Neural cell (in vitro differentiated cells): ENCODE measurements around the gene ACAA1.

Experiments used
- CTCF ChIP-seq: fragments of 450-650 bp; IDR thresholded peaks from 2 replicates; pipeline ENCODE4 v1.5.1; 2014; ENCODE audit warnings: antibody characterized with exemption, mild to moderate bottlenecking, moderate library complexity; ENCODE audit not compliant: poor library complexity, severe bottlenecking
- EP300 ChIP-seq: fragments of 450-650 bp; conservative IDR thresholded peaks from 2 replicates; pipeline ENCODE4 v1.6.1; 2014; ENCODE audit warnings: antibody characterized with exemption, mild to moderate bottlenecking, moderate library complexity; ENCODE audit not compliant: poor library complexity, severe bottlenecking
- EZH2 ChIP-seq: fragments of 200-600, 300-800 bp; shearing (Covaris generic), sonication (generic); IDR thresholded peaks from 2 replicates; pipeline ENCODE4 v1.6.1; 2014; ENCODE audit warnings: antibody characterized with exemption, low read length, borderline replicate concordance, mild to moderate bottlenecking; ENCODE audit not compliant: insufficient read depth, poor library complexity, severe bottlenecking
- POLR2AphosphoS5 ChIP-seq: IDR thresholded peaks from 2 replicates; pipeline ENCODE4 v1.6.1; 2012
- RAD21 ChIP-seq: fragments of 450-650 bp; conservative IDR thresholded peaks from 2 replicates; pipeline ENCODE4 v1.6.1; 2014; ENCODE audit warnings: antibody characterized with exemption, mild to moderate bottlenecking, moderate library complexity

DNA sequence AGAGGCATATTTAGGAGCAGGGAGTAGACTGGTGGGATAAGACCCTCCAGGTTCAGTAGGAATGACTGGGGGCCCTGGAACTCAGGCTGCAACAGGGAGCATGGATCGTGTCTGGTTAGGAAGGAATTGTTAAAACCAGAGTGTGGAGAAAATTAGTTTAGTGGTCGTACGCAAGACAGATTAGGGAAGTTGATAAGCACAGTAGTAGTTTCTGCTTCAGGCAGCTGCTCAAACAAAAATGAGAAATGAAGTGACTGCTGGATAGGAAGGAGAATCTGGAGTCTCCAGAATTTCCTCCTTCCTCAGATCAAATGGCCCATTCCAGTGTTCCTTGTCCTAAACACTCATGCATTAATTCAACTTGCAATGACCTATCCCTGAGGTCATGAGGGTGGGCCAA, 12.8 kb upstream of the ACAA1 start:
- TF ChIP-seq CTCF (no peak), EZH2 (no peak), EP300 (no peak), RAD21 (no peak), POLR2AphosphoS5 (no peak)
